GM19025 (cell line): ENCODE measurements around the gene IL1RL2.

ENCODE experiments used
- ATAC-seq: cut with Tn5 transposase; IDR thresholded peaks from one replicate; pipeline ENCODE4 v1.9.1; 2021; ENCODE audit warnings: mild to moderate bottlenecking, low read depth, moderate library complexity; ENCODE audit not compliant: unreplicated experiment

The IL1RL2 gene

GRCh38 chr2:102238039-102238756 lies 51.4 kb downstream of the IL1RL2 start:
- ATAC-seq = no peak

- no peak for ATAC-seq
Observed at GRCh38 chr2:102238778-102239177, 52.0 kb downstream of the IL1RL2 start.

GRCh38 chr2:102239344-102239743 lies 52.5 kb downstream of the IL1RL2 start:
- no peak for ATAC-seq

GRCh38 chr2:102240640-102241370 lies 54.0 kb downstream of the IL1RL2 start:
- peak; percentile 87 for ATAC-seq

- no peak for ATAC-seq
Observed at GRCh38 chr2:102241616-102242305, 54.9 kb downstream of the IL1RL2 start.

- no peak for ATAC-seq
Observed at GRCh38 chr2:102245266-102246151, 58.7 kb downstream of the IL1RL2 start.

- ATAC-seq = no peak
Observed at GRCh38 chr2:102250278-102250821, 63.5 kb downstream of the IL1RL2 start.

GRCh38 chr2:102251042-102251848 lies 64.4 kb downstream of the IL1RL2 start:
- no peak for ATAC-seq

- ATAC-seq = no peak
Observed at GRCh38 chr2:102251849-102252203, 65.0 kb downstream of the IL1RL2 start.

GRCh38 chr2:102252236-102252635 lies 65.4 kb downstream of the IL1RL2 start:
- ATAC-seq = no peak

GRCh38 chr2:102253140-102253752 lies 66.4 kb downstream of the IL1RL2 start:
- no peak for ATAC-seq

GRCh38 chr2:102253753-102254150 lies 66.9 kb downstream of the IL1RL2 start:
- no peak for ATAC-seq

- ATAC-seq = no peak
Observed at GRCh38 chr2:102256276-102256675, 69.5 kb downstream of the IL1RL2 start.

- ATAC-seq = no peak
Observed at GRCh38 chr2:102256874-102257462, 70.1 kb downstream of the IL1RL2 start.

GRCh38 chr2:102258025-102258385 lies 71.2 kb downstream of the IL1RL2 start:
- ATAC-seq = no peak

GRCh38 chr2:102258386-102259074 lies 71.7 kb downstream of the IL1RL2 start:
- ATAC-seq = no peak

GRCh38 chr2:102261467-102262135 lies 74.8 kb downstream of the IL1RL2 start:
- no peak for ATAC-seq
